Measurements from ENCODE around the gene COL5A1.
"Not testable (repeated sequence)": the region's sequence is repeated elsewhere in the genome, so short reads cannot be mapped to it uniquely, and the experiment has no call there.

COL5A1 gene

GRCh38 chr9:134641990-134642384 lies 384 bp downstream of the COL5A1 start:
- no peak for DNase-seq

GRCh38 chr9:134642385-134643181 lies 980 bp downstream of the COL5A1 start:
- peak; percentile 79 for DNase-seq

- no peak for DNase-seq
Measured at GRCh38 chr9:134643222-134643671, 1.6 kb downstream of the COL5A1 start.

- not testable (repeated sequence) for DNase-seq
Measured at GRCh38 chr9:134644401-134644724, 2.8 kb downstream of the COL5A1 start.

- DNase-seq = peak; percentile 99
Measured at GRCh38 chr9:134644725-134645606, 3.4 kb downstream of the COL5A1 start.

- DNase-seq = no peak
Measured at GRCh38 chr9:134645607-134646365, 4.2 kb downstream of the COL5A1 start.

- DNase-seq = no peak
Measured at GRCh38 chr9:134647359-134648080, 5.9 kb downstream of the COL5A1 start.

- peak; percentile 73 for DNase-seq
Measured at GRCh38 chr9:134648701-134649530, 7.3 kb downstream of the COL5A1 start.

- DNase-seq = no peak
Measured at GRCh38 chr9:134650431-134651190, 9.0 kb downstream of the COL5A1 start.

GRCh38 chr9:134651226-134651905 lies 9.8 kb downstream of the COL5A1 start:
- DNase-seq = no peak

GRCh38 chr9:134652291-134653225 lies 11.0 kb downstream of the COL5A1 start:
- no peak for DNase-seq

GRCh38 chr9:134653259-134654009 lies 11.8 kb downstream of the COL5A1 start:
- DNase-seq = no peak

- no peak for DNase-seq
Measured at GRCh38 chr9:134655101-134655500, 13.5 kb downstream of the COL5A1 start.

GRCh38 chr9:134655586-134656333 lies 14.2 kb downstream of the COL5A1 start:
- DNase-seq = no peak

- DNase-seq = no peak
Measured at GRCh38 chr9:134656334-134657006, 14.9 kb downstream of the COL5A1 start.

- no peak for DNase-seq
Measured at GRCh38 chr9:134657666-134658377, 16.2 kb downstream of the COL5A1 start.
